ENCODE data around the gene DAO. TPM values are rescaled to one million over a fixed set of nuclear protein-coding genes. Genes with fewer than 3 reads are reported as not detected.
A peak's percentile ranks its signal among the peaks of the same experiment; 100 is the strongest.
"Not testable (repeated sequence)": the region's sequence is repeated elsewhere in the genome, so short reads cannot be mapped to it uniquely, and the experiment has no call there.

DAO gene
- total and polyA plus RNA-seq, 7 experiments from 2014 or later, result not detected

GRCh38 chr12:108861878-108862587 is 17.9 kb upstream of the DAO start:
- Mint-ChIP-seq H3K27me3 (peaks cover 0 to 2% (median 0%) of the 10 kb centered on the region in 5 donors), H3K4me3 (no peak overlapping the region), H3K27ac (no peak overlapping the region), H3K9me3 (peaks cover 0 to 4% (median 0%) of the 10 kb centered on the region in 11 donors), H3K4me1 (peaks cover 15 to 27% (median 18%) of the 10 kb centered on the region in 7 donors), H3K36me3 (peaks cover 0 to 1% (median 0%) of the 10 kb centered on the region in 5 donors)
- POLR2A ChIA-PET, result interaction anchor here (0.8 kb wide), 1 partner anchor 168 kb away, joined by 3 read pairs; no protein-coding TSS in a partner anchor
- DNase-seq (no peak), ATAC-seq (peak; percentile 20)
- no peak overlapping the region for H3K4me3 ChIP-seq (ENCODE audit: low read length)
- H3K27ac ChIP-seq (ENCODE audit: low read depth, low read length), result no peak overlapping the region
- no peaks in the 10 kb centered on the region for H3K27me3 ChIP-seq (ENCODE audit: control insufficient read depth in 2 of 2, insufficient read depth in 2 of 2, low read length in 2 of 2)
- peaks cover 10 to 11% of the 10 kb centered on the region in 2 donors for H3K4me1 ChIP-seq (ENCODE audit: control insufficient read depth in 2 of 2, insufficient read depth in 2 of 2, low read length in 2 of 2)
- no peaks in the 10 kb centered on the region for H3K36me3 ChIP-seq (ENCODE audit: control insufficient read depth in 2 of 3, insufficient read depth in 3 of 3, low read length in 3 of 3)
- no peaks in the 10 kb centered on the region for H3K9me3 ChIP-seq (ENCODE audit: control insufficient read depth in 2 of 3, low read length in 3 of 3)
- CTCF ChIA-PET, result no interaction called here
- intact Hi-C loops (cut with micrococcal nuclease), result no loop called here

DNA sequence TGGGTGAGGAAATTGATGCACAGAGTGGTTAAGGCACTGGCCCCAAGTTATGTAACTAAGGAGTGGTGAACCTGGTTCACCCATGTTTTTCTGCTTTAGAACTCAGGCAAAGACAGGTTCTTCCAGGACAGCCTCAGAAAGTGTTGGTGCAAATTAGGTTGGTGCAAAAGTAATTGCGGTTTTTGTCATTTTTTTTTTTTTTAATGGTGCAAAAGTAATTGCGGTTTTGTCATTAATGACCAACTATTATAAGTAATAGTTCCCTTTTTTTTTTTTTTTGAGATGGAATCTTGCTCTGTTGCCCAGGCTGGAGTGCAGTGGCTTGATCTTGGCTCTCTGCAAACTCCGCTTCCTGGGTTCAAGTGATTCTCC is 17.3 kb upstream of the DAO start:
- H3K4me3 Mint-ChIP-seq, result no peak overlapping the region
- peaks cover 0 to 1% (median 0%) of the 10 kb centered on the region in 5 donors for H3K36me3 Mint-ChIP-seq
- H3K4me1 Mint-ChIP-seq, result peaks cover 15 to 27% (median 18%) of the 10 kb centered on the region in 7 donors
- peaks cover 10 to 11% of the 10 kb centered on the region in 2 donors for H3K4me1 ChIP-seq (ENCODE audit: control insufficient read depth in 2 of 2, insufficient read depth in 2 of 2, low read length in 2 of 2)
- intact Hi-C loops (cut with micrococcal nuclease), result no loop called here
- peaks cover 0 to 2% (median 0%) of the 10 kb centered on the region in 5 donors for H3K27me3 Mint-ChIP-seq
- ATAC-seq, result no peak
- H3K4me3 ChIP-seq (ENCODE audit: low read length), result no peak overlapping the region
- H3K27me3 ChIP-seq (ENCODE audit: control insufficient read depth in 2 of 2, insufficient read depth in 2 of 2, low read length in 2 of 2), result no peaks in the 10 kb centered on the region
- H3K9me3 Mint-ChIP-seq, result peaks cover 0 to 4% (median 0%) of the 10 kb centered on the region in 11 donors
- no peak overlapping the region for H3K27ac ChIP-seq (ENCODE audit: low read depth, low read length)
- no peak overlapping the region for H3K27ac Mint-ChIP-seq
- H3K9me3 ChIP-seq (ENCODE audit: control insufficient read depth in 2 of 3, low read length in 3 of 3), result no peaks in the 10 kb centered on the region
- CTCF ChIA-PET, result no interaction called here
- DNase-seq, result no peak
- POLR2A ChIA-PET, result interaction anchor here (0.7 to 0.8 kb wide), 2 partner anchors 59 to 168 kb away, joined by 3 read pairs; no protein-coding TSS in a partner anchor
- no peaks in the 10 kb centered on the region for H3K36me3 ChIP-seq (ENCODE audit: control insufficient read depth in 2 of 3, insufficient read depth in 3 of 3, low read length in 3 of 3)

GRCh38 chr12:108865169-108865568 is 14.7 kb upstream of the DAO start:
- no peaks in the 10 kb centered on the region for H3K9me3 ChIP-seq (ENCODE audit: control insufficient read depth in 2 of 3, low read length in 3 of 3)
- no peak overlapping the region for H3K27ac Mint-ChIP-seq
- H3K4me3 Mint-ChIP-seq, result no peak overlapping the region
- no peaks in the 10 kb centered on the region for H3K36me3 Mint-ChIP-seq
- no peak overlapping the region for H3K27ac ChIP-seq (ENCODE audit: low read depth, low read length)
- no peaks in the 10 kb centered on the region for H3K4me1 ChIP-seq (ENCODE audit: control insufficient read depth in 2 of 2, insufficient read depth in 2 of 2, low read length in 2 of 2)
- ATAC-seq (no peak), DNase-seq (no peak)
- intact Hi-C loops (cut with micrococcal nuclease), result no loop called here
- peaks cover 0 to 3% (median 0%) of the 10 kb centered on the region in 11 donors for H3K9me3 Mint-ChIP-seq
- CTCF ChIA-PET, result interaction anchor here (0.7 kb wide), 1 partner anchor 26 kb away, joined by 3 read pairs; no protein-coding TSS in a partner anchor
- peaks cover 0 to 4% (median 0%) of the 10 kb centered on the region in 5 donors for H3K27me3 Mint-ChIP-seq
- POLR2A ChIA-PET, result interaction anchor here (1.5 kb wide), 1 partner anchor 8 kb away, joined by 3 read pairs; the partner anchor contains the start of gene SSH1
- no peaks in the 10 kb centered on the region for H3K36me3 ChIP-seq (ENCODE audit: control insufficient read depth in 2 of 3, insufficient read depth in 3 of 3, low read length in 3 of 3)
- peaks cover 0 to 6% (median 3%) of the 10 kb centered on the region in 7 donors for H3K4me1 Mint-ChIP-seq
- no peak overlapping the region for H3K4me3 ChIP-seq (ENCODE audit: low read length)
- H3K27me3 ChIP-seq (ENCODE audit: control insufficient read depth in 2 of 2, insufficient read depth in 2 of 2, low read length in 2 of 2), result no peaks in the 10 kb centered on the region

GRCh38 chr12:108866083-108866482 is 13.8 kb upstream of the DAO start:
- H3K27ac ChIP-seq (ENCODE audit: low read depth, low read length); H3K4me3 Mint-ChIP-seq; ATAC-seq; H3K27me3 ChIP-seq (ENCODE audit: control insufficient read depth in 2 of 2, insufficient read depth in 2 of 2, low read length in 2 of 2); H3K9me3 Mint-ChIP-seq; CTCF ChIA-PET; H3K27ac Mint-ChIP-seq; H3K9me3 ChIP-seq (ENCODE audit: control insufficient read depth in 2 of 3, low read length in 3 of 3); H3K27me3 Mint-ChIP-seq; intact Hi-C loops (cut with micrococcal nuclease); H3K4me1 Mint-ChIP-seq; H3K36me3 ChIP-seq (ENCODE audit: control insufficient read depth in 2 of 3, insufficient read depth in 3 of 3, low read length in 3 of 3); H3K36me3 Mint-ChIP-seq; H3K4me3 ChIP-seq (ENCODE audit: low read length); H3K4me1 ChIP-seq (ENCODE audit: control insufficient read depth in 2 of 2, insufficient read depth in 2 of 2, low read length in 2 of 2); DNase-seq: not testable (repeated sequence)
- POLR2A ChIA-PET, result interaction anchor here (1.5 kb wide), 1 partner anchor 9 kb away, joined by 3 read pairs; the partner anchor contains the start of gene SSH1

DNA sequence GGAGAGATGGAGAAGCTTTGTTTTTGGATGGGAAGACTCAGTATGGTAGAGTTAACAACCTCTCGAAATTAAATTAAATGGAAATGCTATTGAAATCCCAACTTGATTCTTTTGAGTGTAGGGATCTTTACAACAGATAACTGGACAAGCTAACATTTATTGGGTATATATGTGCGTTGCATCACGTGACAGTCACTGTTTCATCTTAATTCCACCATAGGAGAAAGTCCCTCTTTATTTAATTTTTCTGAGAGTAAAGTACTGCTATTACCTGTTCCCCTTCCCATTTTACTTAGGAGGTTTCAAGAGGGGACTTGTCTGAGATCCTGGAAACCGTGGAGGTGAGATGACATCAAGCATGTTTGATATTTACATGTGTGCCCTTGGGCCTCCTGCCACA is 11.1 kb upstream of the DAO start:
- Histone ChIP-seq H3K4me1 (ENCODE audit: control insufficient read depth in 2 of 2, insufficient read depth in 2 of 2, low read length in 2 of 2) (no peaks in the 10 kb centered on the region), H3K4me3 (ENCODE audit: low read length) (no peak overlapping the region), H3K9me3 (ENCODE audit: control insufficient read depth in 2 of 3, low read length in 3 of 3) (no peaks in the 10 kb centered on the region), H3K36me3 (ENCODE audit: control insufficient read depth in 2 of 3, insufficient read depth in 3 of 3, low read length in 3 of 3) (no peaks in the 10 kb centered on the region), H3K27me3 (ENCODE audit: control insufficient read depth in 2 of 2, insufficient read depth in 2 of 2, low read length in 2 of 2) (no peaks in the 10 kb centered on the region), H3K27ac (ENCODE audit: low read depth, low read length) (no peak overlapping the region)
- Mint-ChIP-seq H3K9me3 (no peaks in the 10 kb centered on the region), H3K4me1 (peaks cover 0 to 6% (median 0%) of the 10 kb centered on the region in 7 donors), H3K27ac (no peak overlapping the region), H3K4me3 (no peak overlapping the region), H3K27me3 (peaks cover 0 to 4% (median 0%) of the 10 kb centered on the region in 5 donors), H3K36me3 (no peaks in the 10 kb centered on the region)
- CTCF ChIA-PET, result no interaction called here
- ATAC-seq, result no peak
- no peak for DNase-seq
- POLR2A ChIA-PET, result interaction anchor here (0.6 to 1.2 kb wide), 2 partner anchors 16 to 350 kb away, joined by 3 read pairs; no protein-coding TSS in a partner anchor
- intact Hi-C loops (cut with micrococcal nuclease), result no loop called here

GRCh38 chr12:108875280-108875679 is 4.6 kb upstream of the DAO start:
- no peak for DNase-seq
- Mint-ChIP-seq H3K27ac (no peak overlapping the region), H3K36me3 (no peaks in the 10 kb centered on the region), H3K4me3 (no peak overlapping the region), H3K4me1 (peaks cover 0 to 6% (median 0%) of the 10 kb centered on the region in 7 donors), H3K9me3 (peaks cover 0 to 8% (median 0%) of the 10 kb centered on the region in 11 donors), H3K27me3 (no peaks in the 10 kb centered on the region)
- intact Hi-C loops (cut with micrococcal nuclease), result no loop called here
- ChIA-PET CTCF (no interaction called here), POLR2A (no interaction called here)
- ATAC-seq, result no peak
- H3K27ac ChIP-seq (ENCODE audit: low read depth, low read length), result no peak overlapping the region
- no peaks in the 10 kb centered on the region for H3K27me3 ChIP-seq (ENCODE audit: control insufficient read depth in 2 of 2, insufficient read depth in 2 of 2, low read length in 2 of 2)
- H3K4me1 ChIP-seq (ENCODE audit: control insufficient read depth in 2 of 2, insufficient read depth in 2 of 2, low read length in 2 of 2), result no peaks in the 10 kb centered on the region
- no peak overlapping the region for H3K4me3 ChIP-seq (ENCODE audit: low read length)
- no peaks in the 10 kb centered on the region for H3K36me3 ChIP-seq (ENCODE audit: control insufficient read depth in 2 of 3, insufficient read depth in 3 of 3, low read length in 3 of 3)
- no peaks in the 10 kb centered on the region for H3K9me3 ChIP-seq (ENCODE audit: control insufficient read depth in 2 of 3, low read length in 3 of 3)

Measured in naive thymus-derived CD4-positive, alpha-beta T cell (primary cell).